Stimulated activated effector memory CD8-positive, alpha-beta T cell treated with anti-CD3 and anti-CD28 coated beads, Interleukin-12 subunit alpha, Interleukin-12 subunit beta, amount 100 ng/mL, for 72 hours (primary cell): ENCODE results near the gene PKP1.

Source experiments
- ATAC-seq: fragments of 150-1000 bp; cut with Tn5 transposase; 2 replicates; pipeline ENCODE4 v1.10.0; 2021
- DNase-seq, 2 donors: peaks; one replicate each; pipeline ENCODE4 v3.0.0; 2021 to 2022; ENCODE audit warnings: low spot score in 2 of 2
- H3K27ac Mint-ChIP-seq: one replicate; pipeline ENCODE4 v1.8.0; 2022; ENCODE audit warnings: mild to moderate bottlenecking, mixed read lengths
- H3K36me3 Mint-ChIP-seq: one replicate; pipeline ENCODE4 v1.8.0; 2022; ENCODE audit warnings: mild to moderate bottlenecking, mixed read lengths
- H3K4me1 Mint-ChIP-seq: one replicate; pipeline ENCODE4 v1.8.0; 2022; ENCODE audit warnings: mixed read lengths
- H3K4me3 Mint-ChIP-seq: one replicate; pipeline ENCODE4 v1.8.0; 2022; ENCODE audit warnings: mild to moderate bottlenecking, mixed read lengths
- H3K9me3 Mint-ChIP-seq: one replicate; pipeline ENCODE4 v1.8.0; 2022; ENCODE audit warnings: mixed read lengths

The PKP1 gene

DNA sequence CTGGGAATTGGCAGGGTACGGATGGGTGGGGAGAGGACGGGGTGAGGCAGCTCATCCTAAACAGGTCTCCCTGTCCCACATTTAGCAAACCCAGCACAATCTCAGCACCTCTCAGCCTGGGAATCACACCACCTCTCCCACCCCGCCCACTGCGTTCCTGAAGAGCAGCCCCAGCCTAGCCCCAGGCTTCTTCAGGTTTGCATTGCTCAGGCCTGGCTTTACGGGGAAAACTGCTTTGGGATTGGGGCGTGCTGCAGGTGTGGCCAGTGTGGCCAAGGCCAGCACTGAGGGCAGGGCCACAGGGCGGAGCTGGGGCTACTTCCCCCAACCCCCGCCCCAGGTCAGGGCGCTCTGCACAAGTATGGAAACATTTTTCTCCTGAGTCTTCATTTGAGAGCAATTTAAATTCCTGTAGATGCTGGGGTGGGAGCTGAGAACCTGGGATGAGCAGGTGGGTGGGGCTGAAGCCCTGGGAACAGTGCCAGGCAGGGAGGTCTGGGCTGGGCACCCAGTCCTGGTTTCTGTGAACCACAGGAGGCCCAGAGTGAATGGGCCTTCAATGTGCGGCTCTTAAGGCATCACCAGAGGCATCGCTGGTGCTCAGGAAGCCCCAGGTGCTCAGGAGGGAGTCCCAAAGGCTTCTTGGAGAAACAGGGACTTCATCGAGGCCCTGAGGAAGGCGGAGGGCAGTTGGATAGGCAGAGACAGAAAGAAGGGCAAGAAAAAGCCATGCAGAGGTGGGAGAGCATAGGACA is 70.1 kb downstream of the PKP1 start:
- H3K36me3 Mint-ChIP-seq: no peaks in the 10 kb centered on the region
- no peaks in the 10 kb centered on the region for H3K9me3 Mint-ChIP-seq
- H3K4me3 Mint-ChIP-seq: no peak overlapping the region
- H3K27ac Mint-ChIP-seq: no peak overlapping the region
- ATAC-seq (no peak), DNase-seq (no peak)
- no peaks in the 10 kb centered on the region for H3K4me1 Mint-ChIP-seq

DNA sequence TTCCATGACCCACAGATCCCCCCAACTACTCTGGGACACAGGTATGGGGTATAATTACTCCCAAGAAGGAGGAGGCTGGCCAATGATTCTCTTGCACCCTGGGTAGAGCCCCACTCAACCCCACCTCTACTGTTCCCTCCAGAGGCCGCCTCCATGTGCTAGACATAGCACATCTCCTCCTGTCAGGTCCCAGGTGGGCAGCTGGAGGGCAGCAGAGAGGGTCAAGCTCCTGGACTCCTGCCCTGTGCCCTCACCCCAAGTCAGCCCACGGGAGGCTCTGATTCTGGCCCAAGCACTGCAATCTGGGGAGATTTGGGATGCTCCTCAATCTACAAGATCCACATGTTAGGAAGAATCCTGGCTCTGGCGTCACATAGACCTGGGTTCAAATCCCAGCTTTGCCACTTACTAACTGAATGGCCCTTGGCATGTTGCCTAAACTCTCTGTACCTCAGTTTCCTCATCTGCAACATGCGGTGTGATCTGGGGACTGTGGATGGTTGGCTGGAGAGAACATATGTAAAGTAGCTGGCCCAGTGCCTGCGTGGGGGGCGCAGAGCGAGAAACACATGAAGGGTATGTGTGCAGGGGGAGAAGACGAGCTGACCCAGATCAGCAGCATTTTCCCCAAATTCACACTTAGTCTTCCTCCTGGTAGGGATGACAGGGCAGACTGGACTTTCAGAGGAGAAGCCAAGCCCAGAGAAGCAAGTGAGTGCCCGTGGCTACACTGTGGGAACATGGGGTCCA is 71.0 kb downstream of the PKP1 start:
- no peaks in the 10 kb centered on the region for H3K36me3 Mint-ChIP-seq
- ATAC-seq: no peak
- H3K4me1 Mint-ChIP-seq: no peaks in the 10 kb centered on the region
- no peak overlapping the region for H3K4me3 Mint-ChIP-seq
- H3K9me3 Mint-ChIP-seq: no peaks in the 10 kb centered on the region
- DNase-seq: no peak
- H3K27ac Mint-ChIP-seq: no peak overlapping the region

DNA sequence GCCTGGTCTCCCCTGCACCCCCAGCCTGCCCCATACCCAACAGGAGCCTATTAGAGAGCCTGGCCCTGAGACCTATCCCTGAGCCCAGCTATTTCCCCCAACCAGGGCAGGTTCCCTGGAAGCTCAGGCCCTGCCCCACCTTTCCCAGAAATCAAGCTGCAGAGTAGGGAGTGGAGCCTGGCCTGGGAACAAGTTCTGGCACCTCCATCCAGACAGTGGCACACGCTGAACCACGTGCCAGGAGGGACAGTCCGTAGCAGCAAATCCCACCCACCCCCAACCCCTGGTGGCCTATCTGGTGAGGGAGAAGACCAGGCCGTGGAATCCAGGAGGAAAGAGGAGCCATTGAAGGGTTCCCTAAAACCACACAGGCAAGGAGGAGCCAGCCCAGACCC is 71.6 kb downstream of the PKP1 start:
- Mint-ChIP-seq H3K36me3 (no peaks in the 10 kb centered on the region), H3K4me3 (no peak overlapping the region), H3K9me3 (no peaks in the 10 kb centered on the region), H3K27ac (no peak overlapping the region), H3K4me1 (no peaks in the 10 kb centered on the region)
- ATAC-seq: no peak
- DNase-seq: no peak

DNA sequence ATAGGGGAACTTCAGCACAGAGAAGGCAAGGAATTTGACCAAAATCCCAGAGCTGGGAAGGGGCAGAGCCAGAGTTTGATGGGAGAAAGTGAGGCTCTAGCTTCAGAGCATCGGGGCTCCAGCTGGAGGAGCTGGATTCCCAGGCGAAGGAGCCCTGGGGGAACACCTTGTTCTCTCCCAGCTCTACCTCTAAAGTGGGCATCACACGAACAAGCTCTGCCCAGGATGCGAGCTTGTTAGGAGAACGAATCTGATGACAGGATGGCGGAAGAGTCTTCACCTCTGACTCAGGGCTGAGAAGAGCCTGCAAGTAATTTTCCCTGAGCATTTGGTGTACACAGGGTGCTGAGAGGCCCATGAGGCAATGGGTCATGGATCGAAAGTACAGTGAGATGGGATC is 72.2 kb downstream of the PKP1 start:
- Mint-ChIP-seq H3K36me3 (no peaks in the 10 kb centered on the region), H3K4me1 (no peaks in the 10 kb centered on the region), H3K9me3 (no peaks in the 10 kb centered on the region), H3K4me3 (no peak overlapping the region), H3K27ac (no peak overlapping the region)
- no peak for DNase-seq
- no peak for ATAC-seq

DNA sequence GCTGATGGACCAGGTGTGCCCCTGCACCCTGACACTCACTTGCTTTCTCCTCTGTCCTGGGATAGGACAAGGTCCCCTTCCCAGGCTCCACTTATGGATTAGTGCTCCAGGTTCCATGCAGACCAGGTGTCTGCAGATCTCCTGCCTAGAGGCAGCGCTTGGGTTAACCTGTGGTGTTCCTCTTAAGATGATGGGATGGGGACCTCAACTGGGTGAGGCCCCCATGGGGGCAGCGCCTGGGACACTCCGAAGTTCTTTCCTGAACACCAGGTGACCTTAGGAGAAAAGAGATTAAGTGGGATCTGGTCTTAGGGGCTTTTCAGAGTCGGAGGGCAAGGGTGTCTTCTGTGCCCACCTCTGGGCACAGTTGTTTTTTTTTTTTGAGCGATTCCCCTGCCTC is 72.9 kb downstream of the PKP1 start:
- ATAC-seq (no peak), DNase-seq (no peak)
- no peaks in the 10 kb centered on the region for H3K36me3 Mint-ChIP-seq
- H3K9me3 Mint-ChIP-seq: no peaks in the 10 kb centered on the region
- no peak overlapping the region for H3K4me3 Mint-ChIP-seq
- no peak overlapping the region for H3K27ac Mint-ChIP-seq
- H3K4me1 Mint-ChIP-seq: no peaks in the 10 kb centered on the region

DNA sequence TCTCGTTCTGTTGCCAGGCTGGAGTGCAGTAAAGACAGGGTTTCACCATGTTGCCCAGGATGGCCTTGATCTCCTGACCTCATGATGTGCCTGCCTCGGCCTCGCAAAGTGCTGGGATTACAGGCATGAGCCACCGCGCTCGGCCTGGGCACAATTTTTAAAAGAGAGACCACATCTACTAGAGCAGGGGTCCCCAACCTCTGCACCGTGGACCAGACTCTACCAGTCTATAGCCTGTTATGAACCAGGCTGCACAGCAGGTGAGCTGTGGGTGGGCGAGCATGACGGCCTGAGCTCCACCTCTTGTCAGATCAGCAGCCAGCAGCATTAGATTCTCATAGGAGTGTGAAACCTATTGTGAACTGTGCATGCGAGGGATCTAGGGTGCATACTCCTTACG is 73.4 kb downstream of the PKP1 start:
- Mint-ChIP-seq H3K27ac (no peak overlapping the region), H3K4me1 (no peaks in the 10 kb centered on the region), H3K4me3 (no peak overlapping the region), H3K9me3 (no peaks in the 10 kb centered on the region), H3K36me3 (no peaks in the 10 kb centered on the region)
- ATAC-seq (no peak), DNase-seq (no peak)

DNA sequence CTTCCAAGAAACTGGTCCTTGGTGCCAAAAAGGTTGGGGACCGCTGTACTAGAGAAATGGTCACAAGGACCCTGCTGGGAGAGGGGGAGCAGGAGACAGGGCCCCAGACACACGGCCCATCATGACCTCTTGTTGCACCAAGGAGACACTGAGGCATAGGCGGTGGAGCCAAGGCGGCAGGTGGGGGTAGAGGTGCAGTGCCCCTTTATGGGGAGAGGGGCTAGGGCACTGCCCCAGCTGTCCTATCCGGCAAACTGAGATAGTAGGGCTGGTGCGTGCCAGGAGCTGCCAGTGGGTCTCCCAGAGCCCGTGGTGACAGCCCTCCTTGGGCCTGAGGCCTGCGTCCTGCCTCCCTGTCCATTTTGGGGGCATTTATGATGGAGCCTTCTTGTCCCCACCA is 73.9 kb downstream of the PKP1 start:
- H3K4me3 Mint-ChIP-seq: no peak overlapping the region
- ATAC-seq (no peak), DNase-seq (no peak)
- no peaks in the 10 kb centered on the region for H3K9me3 Mint-ChIP-seq
- H3K4me1 Mint-ChIP-seq: no peaks in the 10 kb centered on the region
- H3K36me3 Mint-ChIP-seq: no peaks in the 10 kb centered on the region
- no peak overlapping the region for H3K27ac Mint-ChIP-seq

DNA sequence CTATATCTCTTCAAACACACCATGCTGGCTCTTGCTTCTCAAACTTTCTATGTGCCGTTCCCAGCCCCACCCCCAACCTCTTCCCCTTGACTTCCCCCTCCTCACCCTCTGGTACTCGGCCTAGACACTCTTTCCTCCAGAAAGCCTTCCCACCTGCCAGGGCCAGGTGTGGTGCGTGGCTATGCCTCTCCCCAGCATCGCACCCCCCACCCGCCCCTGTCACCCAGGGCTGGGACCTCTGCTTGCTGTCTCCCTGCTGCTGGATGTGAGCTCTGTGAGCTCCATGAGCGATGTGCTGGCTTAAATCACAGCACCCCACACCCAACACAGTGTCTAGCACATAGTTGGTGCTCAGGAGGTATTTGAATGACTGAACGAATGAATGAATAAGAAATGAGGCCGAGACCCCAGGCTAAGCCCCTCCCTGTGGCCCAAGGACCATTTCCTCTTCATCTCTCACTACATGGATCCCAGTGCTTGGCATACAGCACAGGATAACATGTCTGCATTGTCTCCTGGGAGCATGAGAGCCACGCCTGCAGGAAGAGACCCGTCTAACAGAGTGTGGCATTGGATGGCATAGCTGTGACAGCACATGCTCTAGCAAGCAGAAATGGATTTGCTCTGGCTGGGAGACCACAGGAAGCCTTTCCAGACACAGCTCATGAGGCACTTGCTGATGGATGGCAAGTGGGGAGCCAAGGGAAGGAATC is 74.5 kb downstream of the PKP1 start:
- Mint-ChIP-seq H3K9me3 (no peaks in the 10 kb centered on the region), H3K4me1 (no peaks in the 10 kb centered on the region), H3K36me3 (no peaks in the 10 kb centered on the region), H3K4me3 (no peak overlapping the region), H3K27ac (no peak overlapping the region)
- DNase-seq (no peak), ATAC-seq (no peak)

DNA sequence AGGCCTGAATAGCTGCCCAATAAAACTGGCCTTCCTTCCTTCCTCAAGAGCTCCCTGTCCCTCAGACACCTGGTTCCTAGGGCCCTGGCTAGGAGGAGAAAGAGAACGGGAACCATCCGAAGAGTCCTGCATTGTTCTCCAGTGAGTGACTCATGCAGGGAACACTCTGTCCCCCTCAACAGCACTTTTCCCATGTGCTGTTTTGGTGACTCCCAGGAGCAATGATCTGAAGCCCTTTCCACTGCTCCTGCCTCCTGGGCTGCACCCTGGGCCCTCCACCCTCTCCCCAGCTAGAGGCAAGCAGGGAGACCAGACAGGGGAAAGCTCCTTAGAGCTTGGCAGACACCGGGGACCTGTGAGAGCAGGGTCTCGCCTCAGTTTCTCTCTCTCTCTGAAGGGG is 75.3 kb downstream of the PKP1 start:
- H3K36me3 Mint-ChIP-seq: no peaks in the 10 kb centered on the region
- DNase-seq (no peak), ATAC-seq (no peak)
- H3K9me3 Mint-ChIP-seq: no peaks in the 10 kb centered on the region
- H3K27ac Mint-ChIP-seq: no peak overlapping the region
- no peak overlapping the region for H3K4me3 Mint-ChIP-seq
- no peaks in the 10 kb centered on the region for H3K4me1 Mint-ChIP-seq

DNA sequence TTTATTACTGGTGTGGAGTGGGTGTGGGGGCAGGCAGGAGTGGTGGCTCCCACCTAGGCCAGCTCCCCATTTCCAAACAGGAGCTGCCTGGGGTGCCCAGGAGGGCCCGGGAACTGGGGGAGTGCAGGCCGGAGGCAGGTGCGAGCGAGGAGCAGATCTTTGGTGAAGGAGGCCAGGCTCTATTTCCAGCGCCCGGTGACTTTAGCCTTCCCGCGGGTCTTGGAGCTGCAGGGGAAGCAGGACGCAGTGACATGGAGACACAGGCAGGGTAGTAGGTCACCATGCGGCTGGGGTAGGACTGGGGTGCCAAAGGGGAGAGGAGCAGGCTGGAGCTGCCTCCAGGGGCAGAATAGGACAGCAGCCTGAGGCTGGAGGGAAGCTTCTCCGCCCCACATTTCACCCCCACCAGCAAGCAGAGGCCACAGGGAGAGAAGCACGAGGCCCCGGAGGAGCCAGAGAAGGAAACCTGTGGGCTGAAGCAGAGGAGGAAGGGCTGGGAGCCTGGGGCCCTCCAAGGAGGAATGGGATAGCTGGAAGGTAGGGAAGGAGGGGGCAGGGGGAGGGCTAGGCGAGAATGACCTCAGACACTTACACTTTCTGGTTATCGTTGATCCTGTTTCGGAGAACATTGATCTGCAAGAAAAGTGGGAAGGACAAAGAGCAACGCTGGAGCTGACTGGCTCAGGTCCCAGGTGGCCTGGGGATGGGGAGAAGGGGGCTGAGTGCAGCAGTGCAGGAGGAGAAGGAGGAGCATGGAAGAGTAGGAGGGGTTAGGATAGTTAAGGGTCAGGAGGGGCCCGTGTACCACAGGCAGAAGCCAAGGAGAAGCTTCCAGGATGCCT is 75.9 kb downstream of the PKP1 start:
- ATAC-seq (no peak), DNase-seq (no peak)
- H3K4me3 Mint-ChIP-seq: no peak overlapping the region
- no peaks in the 10 kb centered on the region for H3K4me1 Mint-ChIP-seq
- no peak overlapping the region for H3K27ac Mint-ChIP-seq
- H3K9me3 Mint-ChIP-seq: no peaks in the 10 kb centered on the region
- H3K36me3 Mint-ChIP-seq: no peaks in the 10 kb centered on the region

DNA sequence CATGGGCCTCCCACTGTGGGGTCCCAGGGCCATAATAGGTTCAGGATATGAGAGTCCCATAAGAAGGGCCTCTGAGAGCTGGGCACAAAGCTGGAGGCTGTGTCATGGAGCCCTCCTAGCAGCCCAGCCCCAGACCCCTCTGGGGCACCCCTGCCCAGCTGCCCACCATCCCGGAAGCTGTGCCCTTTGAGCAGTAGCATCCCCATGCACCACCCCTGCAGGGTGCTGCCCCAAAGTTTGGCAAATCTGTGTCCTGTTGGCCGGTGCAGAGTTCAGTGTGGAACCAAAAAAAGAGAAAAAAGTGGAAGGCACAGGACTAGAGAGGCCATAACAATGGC is 76.5 kb downstream of the PKP1 start:
- no peak overlapping the region for H3K27ac Mint-ChIP-seq
- ATAC-seq: no peak

DNA sequence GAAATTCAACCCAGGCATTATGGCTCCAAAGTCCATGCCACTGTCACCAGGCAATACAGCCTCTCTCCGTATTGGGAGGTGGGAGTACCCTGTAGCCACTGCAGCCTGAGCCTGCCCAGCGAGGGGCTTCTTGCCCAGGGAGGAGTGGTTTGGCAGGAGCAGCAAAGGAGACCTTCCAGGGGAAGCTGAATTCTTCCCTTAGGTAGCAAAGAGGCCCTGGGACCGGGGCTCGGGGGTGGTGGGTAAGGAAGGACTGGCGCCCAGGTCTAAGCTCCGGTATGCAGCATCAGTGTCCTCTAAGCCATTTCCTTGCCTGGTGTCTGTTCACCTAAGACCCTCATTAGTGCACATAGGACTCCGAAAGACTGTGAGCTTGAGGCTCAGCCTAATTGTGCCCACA is 77.2 kb downstream of the PKP1 start:
- ATAC-seq: no peak
- Mint-ChIP-seq H3K4me3 (no peak overlapping the region), H3K27ac (no peak overlapping the region)

More for the DNA sequence above, 76.5 kb downstream of the PKP1 start:
- Mint-ChIP-seq H3K9me3 (no peaks in the 10 kb centered on the region), H3K4me1 (no peaks in the 10 kb centered on the region), H3K36me3 (no peaks in the 10 kb centered on the region), H3K4me3 (no peak overlapping the region)
- DNase-seq: no peak

DNA sequence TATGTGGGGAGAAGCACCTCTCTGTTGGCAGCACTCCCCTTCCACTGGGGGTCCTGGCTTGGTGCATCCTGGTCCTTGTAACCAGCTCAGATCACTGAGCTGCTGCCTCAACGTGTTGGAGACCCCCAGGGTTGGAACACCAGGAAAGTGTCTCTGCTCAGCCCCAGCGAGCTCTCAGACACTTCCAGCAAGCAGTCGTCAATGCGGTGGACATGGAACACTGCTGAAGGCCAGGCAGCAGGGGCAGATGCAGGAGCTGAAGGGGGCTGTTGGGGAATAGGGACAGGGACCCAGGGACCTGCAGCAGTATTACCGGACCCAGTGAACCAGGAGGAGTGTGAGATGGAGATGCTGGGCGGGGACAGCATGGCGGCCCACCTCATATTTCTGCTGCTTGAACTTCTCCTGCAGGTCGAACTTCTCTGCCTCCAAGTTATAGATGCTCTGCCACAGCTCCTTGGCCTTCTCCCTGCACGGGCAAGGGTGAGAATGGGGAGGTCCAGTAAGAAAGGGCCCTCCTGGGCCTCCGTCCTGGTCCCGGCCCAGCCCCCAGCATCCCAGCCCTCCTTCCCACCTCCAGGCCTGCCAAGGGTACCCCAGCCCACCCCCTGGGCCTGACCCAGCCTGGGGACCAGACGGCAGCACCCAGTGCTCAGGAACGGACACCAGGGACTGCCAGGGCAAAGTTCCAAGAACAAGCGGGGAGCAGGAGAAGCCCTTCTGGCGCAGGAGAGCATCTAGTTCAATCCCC is 77.8 kb downstream of the PKP1 start:
- Mint-ChIP-seq H3K27ac (no peak overlapping the region), H3K4me1 (no peaks in the 10 kb centered on the region), H3K9me3 (no peaks in the 10 kb centered on the region)

More for the DNA sequence above, 77.2 kb downstream of the PKP1 start:
- Mint-ChIP-seq H3K9me3 (no peaks in the 10 kb centered on the region), H3K4me1 (no peaks in the 10 kb centered on the region), H3K36me3 (no peaks in the 10 kb centered on the region)
- DNase-seq: no peak

DNA sequence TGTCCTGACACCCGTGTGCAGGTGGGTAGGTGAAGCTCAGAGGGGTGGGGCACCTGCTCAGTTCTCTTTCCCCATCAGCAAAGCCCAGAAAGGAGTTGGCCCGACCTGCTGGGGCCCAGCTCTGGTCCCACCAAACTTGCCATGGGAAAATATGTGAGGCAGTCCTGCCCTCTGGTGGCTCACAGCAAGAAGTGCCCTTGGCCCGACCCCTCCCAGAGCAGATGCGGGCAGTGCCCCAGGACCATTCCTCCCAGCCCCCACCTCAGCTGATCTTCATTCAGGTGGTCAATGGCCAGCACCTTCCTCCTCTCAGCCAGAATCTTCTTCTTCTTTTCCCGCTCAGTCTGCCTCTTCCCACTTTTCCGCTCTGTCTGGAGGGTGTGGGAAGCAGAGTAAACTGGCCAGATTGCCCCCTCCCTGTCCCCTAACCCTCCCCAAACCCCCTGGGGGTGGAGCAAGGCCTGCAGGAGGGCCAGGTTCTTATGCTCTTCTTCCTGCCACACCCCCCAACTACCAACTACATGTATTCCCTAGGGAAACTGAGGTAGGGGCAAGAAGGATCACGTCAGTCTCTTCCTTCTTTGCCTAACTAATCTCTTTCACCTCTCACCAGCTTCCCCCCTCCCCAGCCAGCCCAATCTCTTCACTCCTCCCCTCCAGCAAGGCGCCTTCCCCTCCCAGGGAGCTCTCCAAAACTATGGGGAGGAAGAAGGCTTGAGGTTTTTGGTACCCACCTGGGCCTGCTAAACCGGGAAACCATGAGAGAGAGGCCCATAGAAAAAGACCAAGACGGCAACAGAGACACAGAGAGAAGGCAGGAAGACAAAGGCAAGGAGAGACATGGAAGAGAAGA is 78.6 kb downstream of the PKP1 start:
- DNase-seq (peak; percentile 7 to 58), ATAC-seq (no peak)
- Mint-ChIP-seq H3K36me3 (no peaks in the 10 kb centered on the region), H3K4me3 (no peak overlapping the region), H3K27ac (no peak overlapping the region), H3K9me3 (no peaks in the 10 kb centered on the region), H3K4me1 (no peaks in the 10 kb centered on the region)

More for the DNA sequence above, 77.8 kb downstream of the PKP1 start:
- Mint-ChIP-seq H3K36me3 (no peaks in the 10 kb centered on the region), H3K4me3 (no peak overlapping the region)
- ATAC-seq: no peak
- no peak for DNase-seq
